Renal pelvis (tissue), 4 donors: ENCODE results near the gene HMGN2. TPM values are rescaled to one million over a fixed set of nuclear protein-coding genes. Genes with fewer than 3 reads are reported as not detected.
"Not testable (repeated sequence)": the region's sequence is repeated elsewhere in the genome, so short reads cannot be mapped to it uniquely, and the experiment has no call there.

Source experiments
- DNase-seq: peaks from one replicate; pipeline ENCODE4 v3.0.0-alpha.2; 2013
- polyA plus RNA-seq, 3 donors: library from polyadenylated mRNA; unstranded; fragments of 120-200 nt; gene quantifications; one replicate each; pipeline ENCODE4 v1.2.1, GENCODE V29; 2013; ENCODE audit not compliant: insufficient read length in 3 of 3

Gene HMGN2
- polyA plus RNA-seq, 3 donors, result 1,074 to 1,211 (median 1,107) TPM

DNA sequence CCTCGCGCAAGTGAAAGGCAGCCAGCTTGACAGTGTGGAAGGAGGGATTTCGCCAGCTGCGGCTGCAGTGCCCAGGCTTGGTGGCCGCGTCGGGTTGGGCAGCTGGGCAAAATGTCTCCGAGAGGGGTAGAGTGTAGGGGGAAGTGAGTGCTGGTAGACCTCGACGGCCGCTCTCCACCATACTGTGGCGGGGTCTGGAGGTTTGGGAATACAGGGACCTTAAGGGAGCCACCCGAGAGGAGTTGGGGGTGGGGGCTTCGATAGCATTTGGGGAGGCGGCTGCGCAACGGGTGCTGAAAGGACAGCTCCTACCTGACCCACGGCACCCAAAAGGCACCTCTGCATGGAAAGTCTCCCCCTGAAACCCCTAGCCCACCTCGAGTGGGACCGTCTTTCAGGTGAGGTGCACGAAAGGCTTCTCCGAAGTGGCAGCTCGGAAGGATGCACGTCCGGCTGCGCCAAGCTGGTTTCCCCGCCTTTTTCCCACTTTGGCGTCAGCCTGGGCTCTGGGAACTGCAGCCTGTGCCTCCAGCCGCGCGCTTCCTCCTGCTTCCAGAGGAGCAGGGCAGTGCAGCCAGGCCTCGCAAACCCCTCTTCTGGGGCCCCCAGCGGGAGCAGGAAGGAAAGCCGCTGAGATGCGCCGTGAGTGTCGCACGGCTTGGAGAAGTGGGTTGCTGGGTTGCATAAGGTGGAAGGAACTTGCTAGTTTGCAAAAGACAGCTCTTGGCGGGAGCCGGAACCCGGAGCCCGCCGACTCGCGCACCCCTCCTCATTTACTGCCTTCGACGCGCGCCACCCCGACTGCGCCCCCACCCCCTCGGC is 531 bp upstream of the HMGN2 start:
- peak; percentile 74 for DNase-seq

DNA sequence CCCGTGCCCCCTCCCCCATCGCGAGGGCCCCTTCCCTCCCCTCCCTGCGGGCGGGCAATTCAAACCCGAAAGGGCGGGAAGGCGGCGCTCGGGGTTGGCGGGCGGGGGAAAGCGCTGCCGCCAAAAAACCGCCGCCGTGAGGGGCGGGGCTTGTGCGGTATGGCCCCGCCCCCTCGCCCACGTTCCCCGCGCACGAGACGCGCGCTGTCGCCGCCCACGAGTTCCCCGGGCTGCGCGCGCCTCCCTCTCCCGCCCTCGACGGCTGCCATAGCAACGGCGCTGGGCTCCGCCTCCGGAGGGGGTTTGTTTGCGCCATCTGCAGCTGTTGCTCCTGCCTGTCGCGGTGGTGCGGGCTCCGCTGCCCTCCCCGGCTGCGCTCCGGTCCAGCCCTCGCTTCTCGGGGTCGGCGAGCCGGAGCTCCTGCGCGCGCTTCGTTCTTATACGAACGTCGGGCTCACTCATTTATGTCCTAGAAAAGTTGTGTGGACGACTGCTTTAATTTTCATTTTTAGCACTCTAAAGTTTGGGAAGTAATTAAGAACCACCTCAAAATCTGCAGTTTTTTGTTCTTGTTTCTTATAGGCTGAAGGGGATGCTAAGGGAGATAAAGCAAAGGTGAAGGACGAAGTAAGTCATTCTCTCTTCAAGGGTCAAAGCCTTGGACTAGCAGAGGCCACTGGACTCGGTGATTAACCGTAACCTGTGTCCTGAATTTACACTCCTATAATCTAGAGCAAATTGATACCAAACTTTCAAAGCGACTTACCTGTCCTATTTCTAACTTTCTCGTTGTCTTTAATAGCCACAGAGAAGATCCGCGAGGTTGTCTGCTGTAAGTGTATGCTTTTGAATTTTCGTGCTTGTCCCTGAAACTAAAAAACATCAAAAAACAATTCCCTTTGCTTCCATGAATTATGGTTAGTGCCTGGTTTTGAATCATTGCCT is 933 bp downstream of the HMGN2 start:
- DNase-seq, result peak; percentile 93

DNA sequence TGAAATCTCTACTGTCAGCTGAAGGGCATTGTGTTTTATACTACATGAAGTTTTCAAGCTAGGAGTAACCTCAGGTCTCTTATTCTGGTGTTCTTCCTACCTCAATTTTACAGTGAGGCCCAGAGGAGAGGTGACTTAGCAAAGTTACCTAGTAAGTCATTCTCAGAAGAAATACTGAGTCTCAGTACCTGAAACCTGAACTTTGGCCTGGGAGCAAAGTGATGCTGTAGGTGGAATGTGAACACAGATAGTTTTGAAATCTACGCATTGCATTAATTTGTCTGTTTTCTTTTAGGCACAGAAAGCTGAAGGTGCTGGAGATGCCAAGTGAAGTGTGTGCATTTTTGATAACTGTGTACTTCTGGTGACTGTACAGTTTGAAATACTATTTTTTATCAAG is 2.6 kb downstream of the HMGN2 start:
- DNase-seq, result no peak

DNA sequence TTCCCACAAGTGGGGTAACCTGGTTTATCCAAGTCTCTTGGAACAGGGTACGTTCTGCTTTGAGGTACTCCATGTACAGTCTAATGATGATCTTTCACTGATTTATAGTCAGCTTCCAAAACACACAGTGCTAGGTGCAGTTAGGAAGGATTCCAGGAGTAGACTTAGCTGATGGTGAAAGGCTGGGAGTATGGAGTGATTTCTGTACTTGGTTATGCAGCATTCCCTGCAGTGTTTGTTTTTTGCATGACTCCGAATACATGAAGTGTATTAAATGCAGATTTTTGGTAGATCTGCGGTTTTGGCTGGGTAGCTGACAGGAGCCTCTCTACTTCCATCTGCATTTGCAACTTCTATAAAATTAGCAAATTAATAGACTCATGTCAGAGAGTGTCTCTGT is 3.7 kb downstream of the HMGN2 start:
- no peak for DNase-seq

DNA sequence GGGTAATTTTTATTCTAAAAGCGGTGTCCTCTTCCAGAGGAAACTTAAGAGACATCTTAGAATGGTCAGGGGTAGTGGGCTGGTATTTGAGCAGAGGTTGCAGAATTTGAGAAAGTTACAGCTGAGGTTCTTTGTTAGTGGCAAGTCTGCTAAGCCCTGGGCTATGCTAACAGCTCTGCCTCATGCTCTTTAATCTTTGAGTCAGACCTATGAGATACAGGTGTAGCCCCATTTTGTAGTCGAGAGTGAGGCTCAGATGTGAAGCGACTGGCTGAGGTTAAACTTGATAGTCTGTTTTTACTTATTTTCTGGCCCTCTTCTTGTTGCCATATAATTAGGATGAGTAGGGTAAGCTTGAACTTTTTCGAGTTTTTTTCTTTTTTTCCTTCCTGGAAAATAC is 4.7 kb downstream of the HMGN2 start:
- DNase-seq, result no peak

DNA sequence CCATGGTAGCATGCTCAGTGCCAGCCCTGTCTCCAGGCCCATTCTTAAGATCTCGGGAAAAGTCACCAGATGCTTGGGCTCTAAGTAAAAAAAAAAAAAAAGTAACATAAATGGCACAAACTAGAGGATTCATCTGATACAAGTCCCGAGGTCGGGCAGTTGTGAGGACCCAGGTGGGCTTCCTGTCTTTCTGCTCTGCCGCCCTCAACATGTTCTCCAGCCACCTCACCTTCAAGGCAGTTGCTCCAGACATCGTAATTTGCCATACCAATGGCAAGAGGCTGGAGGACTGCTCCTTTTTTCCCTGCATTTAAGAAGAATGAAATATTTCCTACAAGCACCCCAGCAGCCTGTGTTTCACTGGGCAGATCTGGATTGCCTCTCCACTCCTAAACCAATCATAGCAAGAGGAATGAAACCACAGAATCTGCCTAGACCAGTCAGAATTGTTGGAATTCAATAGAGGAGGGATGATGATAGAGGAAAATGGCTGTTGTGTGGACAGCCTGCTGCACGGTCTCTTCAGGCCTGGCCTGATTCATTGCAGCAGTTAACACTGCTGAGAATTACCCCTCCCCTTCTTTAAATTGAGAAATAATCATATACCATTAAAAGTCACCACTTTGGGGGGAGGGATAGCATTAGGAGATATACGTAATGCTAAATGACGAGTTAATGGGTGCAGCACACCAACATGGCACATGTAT is 5.4 kb downstream of the HMGN2 start:
- DNase-seq, result no peak

DNA sequence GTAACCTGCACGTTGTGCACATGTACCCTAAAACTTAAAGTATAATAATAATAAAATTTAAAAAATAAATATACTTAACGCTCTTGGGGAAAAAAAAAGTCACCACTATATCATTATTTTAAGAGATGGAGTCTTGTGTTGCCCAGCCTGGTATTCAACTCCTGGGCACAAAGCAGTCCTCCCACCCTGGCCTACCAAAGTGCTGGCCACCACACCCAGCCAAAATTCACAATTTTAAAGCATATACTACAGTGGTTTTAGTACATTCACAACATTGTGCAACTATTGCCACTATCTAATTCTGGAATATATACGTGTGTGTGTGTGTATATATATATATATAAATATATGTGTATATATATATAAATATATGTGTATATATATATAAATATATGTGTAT is 5.9 kb downstream of the HMGN2 start:
- no peak for DNase-seq

DNA sequence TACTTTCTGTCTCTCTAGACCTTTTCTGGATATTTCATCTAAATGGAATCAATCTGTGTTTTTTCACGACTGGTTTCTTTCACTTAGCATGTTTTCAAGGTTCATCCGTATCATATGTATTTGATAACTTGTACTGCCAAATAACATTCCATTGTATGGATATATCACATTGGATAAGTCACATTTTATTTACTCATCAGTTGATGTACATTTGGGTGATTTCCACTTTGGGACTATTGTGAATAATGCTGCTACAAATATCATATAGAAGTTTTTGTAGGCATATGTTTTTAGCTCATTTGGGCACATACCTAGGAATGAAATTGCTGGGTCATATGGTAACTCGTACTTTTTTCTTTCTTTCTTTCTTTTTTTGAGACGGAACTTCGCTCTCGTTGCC is 6.7 kb downstream of the HMGN2 start:
- no peak for DNase-seq

DNA sequence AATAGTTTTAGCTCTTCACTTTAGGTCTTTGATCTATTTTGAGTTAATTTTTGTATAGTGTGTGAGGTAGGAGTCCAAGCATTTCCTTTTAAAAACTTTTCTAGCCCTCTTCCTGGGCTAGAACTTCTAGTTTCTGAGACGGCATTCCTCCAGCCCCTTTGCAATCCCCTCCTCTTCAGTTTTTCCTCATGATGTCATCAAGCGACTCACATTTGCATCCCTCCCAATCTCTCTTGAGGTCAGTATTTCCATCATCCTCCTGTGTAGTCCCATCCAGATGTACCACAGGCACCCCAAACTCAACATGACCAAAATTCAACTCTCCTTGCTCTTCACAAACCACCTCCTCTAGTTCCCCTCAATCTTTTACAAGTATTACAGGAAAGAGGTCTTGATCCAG is 10.7 kb downstream of the HMGN2 start:
- DNase-seq, result no peak

DNA sequence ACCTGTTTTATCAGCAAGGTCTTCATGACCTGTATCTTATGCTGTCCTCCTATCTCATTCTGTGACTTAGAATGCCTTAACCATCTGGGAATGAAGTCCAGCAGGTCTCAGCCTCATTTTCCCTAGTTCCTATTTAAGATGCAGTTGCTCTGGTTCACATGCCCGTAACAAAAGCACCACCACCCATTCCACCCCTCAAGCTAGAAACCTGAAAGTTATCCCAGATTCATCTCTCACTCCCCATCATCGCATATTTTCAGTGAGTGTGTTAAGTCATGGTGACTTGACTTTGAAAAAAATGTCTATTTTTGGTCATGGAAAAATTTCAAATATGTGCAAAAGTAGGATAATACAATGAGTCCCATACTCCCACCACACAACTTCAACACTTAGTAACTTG is 11.7 kb downstream of the HMGN2 start:
- no peak for DNase-seq

DNA sequence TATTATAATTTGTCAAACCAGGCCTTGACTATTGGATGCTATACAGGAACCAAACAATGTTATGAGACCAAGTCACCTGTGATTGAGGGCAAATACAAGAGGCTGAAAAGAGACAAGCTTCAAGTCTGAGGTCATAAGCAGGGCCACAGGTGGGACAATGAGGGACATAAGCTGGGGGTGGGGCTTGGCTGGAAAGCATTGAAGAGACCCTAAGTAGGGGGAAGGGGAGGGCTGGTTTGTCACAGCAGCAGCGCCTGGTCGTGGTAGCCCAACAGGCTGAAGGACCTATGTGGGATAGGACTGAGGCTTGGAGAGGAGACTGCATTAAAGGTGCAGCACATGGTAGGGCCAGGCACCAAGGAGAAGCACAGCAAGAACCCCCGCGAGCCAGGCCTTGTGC is 17.9 kb downstream of the HMGN2 start:
- no peak for DNase-seq

DNA sequence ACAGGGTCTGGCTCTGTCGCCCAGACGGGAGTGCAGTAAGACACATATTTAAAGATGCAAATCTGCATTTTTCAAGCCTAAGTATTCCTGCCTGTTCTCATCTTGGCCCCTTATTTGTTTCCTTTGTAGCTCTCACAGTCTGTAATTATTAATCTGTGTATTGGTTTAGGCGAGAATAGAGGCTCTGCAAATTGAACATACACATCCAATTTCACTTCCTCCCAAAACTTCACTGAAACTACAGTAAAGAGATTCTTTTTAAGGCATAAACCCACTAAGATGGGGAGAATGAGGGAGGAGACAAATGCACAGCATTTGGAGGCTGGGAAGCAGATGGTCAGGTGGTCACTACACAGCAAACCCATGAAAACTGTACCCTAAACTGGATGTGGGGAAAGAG is 21.0 kb downstream of the HMGN2 start:
- no peak for DNase-seq

DNA sequence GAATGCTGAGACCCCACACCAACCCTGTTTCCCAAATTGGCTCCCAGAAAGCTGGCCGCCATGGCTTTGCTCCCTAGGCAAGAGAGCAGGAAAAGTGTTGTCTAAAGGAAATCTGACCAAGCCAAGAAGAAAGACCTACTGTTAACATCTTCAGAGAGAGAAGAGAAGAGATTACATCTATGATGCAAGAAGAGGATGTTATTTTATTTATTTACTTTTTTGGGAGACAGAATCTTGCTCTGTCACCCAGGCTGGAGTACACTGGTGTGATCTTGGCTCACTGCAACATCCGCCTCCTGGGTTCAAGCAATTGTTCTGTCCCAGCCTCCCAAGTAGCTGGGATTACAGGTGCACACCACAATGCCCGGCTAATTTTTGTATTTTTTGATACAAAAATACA is 21.7 kb downstream of the HMGN2 start:
- no peak for DNase-seq

DNA sequence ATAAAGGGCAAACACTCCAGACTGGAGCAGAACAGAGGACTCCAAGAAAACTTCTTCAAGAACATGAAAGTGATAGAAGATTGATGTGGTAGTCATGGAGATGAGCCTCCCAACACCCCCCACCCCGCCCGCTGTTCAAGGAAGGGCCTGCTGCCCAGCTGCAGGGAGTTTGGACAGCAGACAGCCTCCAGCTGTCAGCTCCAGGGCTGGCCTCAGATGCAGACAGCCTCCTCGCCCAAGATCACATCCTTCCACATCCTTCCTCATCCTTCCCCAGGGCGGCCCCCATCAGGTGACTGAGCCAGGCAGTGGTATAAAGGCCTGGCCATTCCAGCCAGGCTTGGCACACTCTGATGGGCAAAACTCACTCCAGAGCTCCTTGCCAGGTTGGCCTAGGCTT is 24.6 kb downstream of the HMGN2 start:
- peak; percentile 58 for DNase-seq

DNA sequence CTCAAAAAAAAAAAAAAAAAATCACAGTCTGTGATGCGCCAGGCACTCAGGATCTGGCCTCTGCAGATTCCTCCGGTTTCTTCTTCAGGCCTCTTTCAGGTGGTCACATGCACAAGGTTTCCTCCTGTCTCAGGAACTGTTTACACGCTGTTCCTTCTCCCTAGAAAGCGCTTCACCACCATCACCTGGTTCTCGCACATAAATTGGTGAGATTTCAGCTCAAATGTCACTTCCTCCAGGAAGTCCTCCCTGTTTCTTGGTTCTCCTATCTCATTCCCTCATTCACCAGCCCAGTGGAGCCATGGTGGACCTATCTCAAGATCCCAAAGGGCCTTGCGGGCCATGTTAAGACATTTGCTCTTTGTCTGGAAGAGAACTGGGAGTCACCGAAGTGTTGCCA is 26.7 kb downstream of the HMGN2 start:
- no peak for DNase-seq

DNA sequence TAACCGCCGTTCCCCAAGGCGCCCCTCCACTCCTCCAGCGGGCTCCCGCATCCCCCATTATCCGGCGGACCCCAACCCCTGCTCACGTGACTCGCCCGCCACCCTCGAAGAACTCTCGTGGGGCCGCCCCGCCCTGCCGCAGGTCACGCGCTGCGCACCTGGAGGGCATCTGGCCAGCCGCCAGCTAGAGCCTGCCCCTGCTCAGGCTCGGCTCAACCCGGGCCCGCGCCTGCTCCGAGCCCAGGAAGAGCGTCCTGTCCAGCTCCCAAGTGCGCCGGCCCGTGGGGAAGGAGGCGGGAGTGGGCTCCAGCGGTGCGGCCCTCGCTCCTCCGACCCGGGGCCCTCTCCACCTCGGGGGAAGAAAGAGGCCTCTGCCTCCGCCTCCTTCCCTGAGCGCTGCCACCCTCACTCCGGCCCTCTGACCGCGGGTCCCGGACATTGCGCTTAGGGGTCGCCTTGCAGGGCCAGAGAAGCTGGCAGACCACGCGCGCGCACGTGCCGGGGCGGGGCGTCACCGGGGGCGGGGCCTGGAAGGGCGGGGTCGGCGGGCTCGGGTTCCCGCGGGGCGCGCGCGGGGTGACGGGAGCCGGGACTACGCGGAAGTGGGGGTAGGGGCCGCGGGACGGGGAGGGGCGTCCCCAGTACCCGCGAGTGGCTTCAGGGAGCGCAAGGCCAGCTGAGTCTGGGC is 28.4 kb downstream of the HMGN2 start:
- peak; percentile 80 for DNase-seq

DNA sequence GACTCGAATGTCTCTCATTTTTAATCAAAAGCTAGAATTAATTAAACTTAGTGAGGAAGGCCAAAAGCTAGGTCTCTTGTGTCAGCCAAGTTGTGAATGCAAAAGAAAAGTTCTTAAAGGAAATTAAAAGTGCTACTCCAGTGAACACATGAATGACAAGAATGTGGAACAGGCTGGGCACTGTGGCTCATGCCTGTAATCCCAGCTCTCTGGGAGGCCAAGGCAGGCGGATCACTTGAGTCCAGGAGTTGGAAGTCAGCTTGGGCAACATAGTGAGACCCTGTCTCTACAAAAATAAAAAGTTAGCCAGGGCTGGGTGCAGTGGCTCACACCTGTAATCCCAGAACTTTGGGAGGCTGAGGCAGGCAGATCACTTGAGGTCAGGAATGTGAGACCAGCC is 38.5 kb downstream of the HMGN2 start:
- not testable (repeated sequence) for DNase-seq

DNA sequence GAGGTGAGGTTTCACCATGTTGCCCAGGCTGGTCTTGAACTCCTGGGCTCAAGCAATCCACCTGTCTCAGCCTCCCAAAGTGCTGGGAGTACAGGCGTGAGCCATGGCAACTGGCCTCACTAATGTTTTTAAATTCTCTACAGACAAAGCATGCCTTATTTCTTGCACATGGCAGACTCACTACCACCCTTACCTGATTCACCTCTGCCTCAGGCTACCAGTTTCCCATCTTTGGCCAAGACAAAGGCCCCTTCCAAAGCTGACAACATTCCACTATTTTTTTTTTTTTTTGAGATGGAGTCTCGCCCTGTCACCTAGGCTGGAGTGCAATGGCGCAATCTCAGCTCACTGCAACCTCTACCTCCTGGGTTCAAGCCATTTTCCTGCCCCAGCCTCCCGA is 43.6 kb downstream of the HMGN2 start:
- DNase-seq, result not testable (repeated sequence)

DNA sequence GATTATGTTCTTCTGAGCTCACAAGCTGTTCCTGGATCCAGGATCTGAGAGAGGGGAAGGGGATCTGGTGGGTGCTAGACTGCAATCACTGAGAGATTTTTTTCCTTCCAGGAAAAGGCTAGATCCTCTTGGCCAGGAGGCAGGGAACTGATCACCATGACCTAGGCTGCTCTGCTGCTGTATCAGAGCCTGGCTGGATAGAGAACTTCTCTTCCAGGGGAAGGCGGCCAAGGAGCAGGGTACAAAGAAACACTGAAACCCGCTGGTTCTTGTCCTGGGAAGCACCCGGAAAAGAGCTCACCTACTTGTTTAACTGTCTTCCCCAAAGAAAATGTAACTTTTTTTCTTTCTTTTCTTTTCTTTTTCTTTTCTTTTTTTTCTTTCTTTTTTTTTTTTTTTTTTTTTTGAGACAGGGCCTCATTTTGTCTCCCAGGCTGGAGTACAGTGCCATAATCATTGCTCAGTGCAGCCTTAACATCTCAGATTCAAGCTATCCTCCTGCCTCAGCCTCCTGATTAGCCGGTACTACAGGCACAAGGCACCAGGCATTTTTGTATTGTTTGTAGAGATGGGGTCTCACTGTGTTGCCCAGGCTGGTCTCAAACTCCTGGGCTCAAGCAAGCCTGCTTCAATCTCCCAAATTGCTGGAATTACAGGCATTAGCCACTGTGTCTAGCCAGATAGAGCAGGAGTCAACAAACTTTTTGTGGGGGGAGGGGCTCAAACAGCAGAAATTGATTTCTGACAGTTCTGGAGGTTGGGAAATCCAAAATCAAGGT is 44.9 kb downstream of the HMGN2 start:
- no peak for DNase-seq

DNA sequence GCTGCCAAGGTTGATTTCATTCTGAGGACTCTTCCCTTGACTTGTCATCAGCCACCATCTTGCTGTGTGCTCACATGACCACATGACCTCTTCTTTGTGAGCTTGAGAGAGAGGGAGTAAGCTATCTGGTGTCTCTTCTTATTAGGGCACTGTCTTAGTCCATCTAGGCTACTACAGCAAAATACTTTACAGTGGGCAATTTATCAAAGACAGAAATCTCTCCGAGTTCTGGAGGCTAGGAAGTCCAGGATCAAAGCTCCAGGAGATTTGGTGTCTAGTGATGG is 45.5 kb downstream of the HMGN2 start:
- no peak for DNase-seq

DNA sequence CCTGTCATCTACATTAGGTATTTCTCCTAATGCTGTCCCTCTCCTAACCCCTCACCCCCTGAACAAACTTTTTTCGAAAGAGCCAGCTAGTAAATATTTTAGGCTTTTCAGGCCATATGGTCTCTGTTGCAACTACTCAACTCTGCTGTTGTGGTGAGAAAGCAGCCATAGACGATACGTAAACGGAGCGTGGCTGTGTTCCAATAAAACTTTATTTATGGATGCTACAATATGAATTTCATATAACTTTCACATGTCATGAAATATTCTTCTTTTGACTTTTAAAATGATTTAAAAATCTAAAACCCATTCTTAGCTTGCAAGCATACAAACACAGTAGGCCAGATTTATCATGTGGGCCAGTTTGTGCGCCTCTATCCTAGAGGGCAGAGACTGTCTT is 46.1 kb downstream of the HMGN2 start:
- no peak for DNase-seq
